ENCODE results near the gene CCSER1.
"Not testable (repeated sequence)": the region's sequence is repeated elsewhere in the genome, so short reads cannot be mapped to it uniquely, and the experiment has no call there.

Gene CCSER1

GRCh38 chr4:91170768-91171167, 1043.6 kb downstream of the CCSER1 start:
- no peak for DNase-seq (ENCODE audit: low read depth)

- no peak for DNase-seq (ENCODE audit: low read depth)
These were observed 1044.0 kb downstream of the CCSER1 start for GRCh38 chr4:91171217-91171616.

- DNase-seq (ENCODE audit: low read depth): not testable (repeated sequence)
These were observed 1057.9 kb downstream of the CCSER1 start for GRCh38 chr4:91185061-91185460.

DNA sequence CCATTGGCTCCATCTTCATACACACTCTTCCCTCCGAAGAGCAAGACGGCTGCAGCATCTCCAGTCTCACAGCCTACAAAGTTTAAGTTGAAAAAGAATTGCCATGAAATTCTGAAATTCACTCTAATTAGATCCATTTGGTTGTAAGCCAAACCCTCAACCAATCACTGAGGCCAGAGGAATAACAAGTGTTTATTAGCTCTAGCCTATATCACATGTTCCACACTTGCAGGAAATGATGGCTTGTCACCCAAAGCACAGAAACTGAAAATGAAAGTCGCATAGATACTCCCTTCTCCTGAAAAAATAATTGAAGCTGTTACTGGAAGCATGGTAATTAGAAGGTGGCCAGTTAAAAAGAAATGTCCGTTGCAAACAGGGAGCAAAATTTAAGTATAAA, 1071.8 kb downstream of the CCSER1 start:
- DNase-seq (ENCODE audit: low read depth): no peak

DNA sequence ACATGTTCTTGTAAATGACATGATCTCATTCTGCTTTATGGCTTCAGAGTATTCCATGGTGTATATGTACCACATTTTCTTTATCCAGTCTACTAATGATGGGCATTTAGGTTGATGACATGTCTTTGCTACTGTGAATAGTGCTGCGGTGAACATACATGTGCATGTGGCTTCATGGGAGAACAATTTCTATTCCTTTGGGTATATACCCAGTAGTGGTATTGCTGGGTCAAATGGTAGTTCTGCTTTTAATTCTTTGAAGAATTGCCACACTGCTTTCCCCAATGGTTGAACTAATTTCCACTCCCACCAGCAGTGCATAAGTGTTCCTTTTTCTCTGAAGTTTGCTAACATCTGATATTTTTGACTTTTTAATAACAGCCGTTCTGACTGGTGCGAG, 1080.3 kb downstream of the CCSER1 start:
- DNase-seq (ENCODE audit: low read depth): no peak

- no peak for DNase-seq (ENCODE audit: low read depth)
These were observed 1085.0 kb downstream of the CCSER1 start for GRCh38 chr4:91212211-91212610.

DNA sequence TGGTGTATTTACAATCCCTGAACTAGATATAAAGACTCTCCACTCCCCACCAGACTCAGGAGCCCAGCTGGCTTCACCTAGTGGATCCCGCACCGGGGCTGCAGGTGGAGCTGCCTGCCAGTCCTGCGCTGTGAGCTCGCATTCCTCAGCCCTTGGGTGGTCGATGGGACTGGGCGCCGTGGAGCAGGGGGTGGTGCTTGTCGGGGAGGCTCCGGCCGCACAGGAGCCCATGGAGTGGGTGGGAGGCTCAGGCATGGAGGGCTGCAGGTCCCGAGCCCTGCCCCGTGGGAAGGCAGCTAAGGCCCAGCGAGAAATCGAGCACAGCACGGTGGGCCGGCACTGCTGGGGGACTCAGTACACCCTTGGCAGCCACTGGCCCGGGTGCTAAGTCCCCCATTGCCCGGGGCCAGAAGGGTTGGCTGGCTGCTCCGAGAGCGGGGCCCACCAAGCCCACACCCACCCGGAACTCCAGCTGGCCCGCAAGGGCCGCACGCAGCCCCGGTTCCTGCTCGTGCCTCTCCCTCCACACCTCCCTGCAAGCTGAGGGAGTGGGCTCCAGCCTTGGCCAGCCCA, 1090.7 kb downstream of the CCSER1 start:
- DNase-seq (ENCODE audit: low read depth): not testable (repeated sequence)

DNA sequence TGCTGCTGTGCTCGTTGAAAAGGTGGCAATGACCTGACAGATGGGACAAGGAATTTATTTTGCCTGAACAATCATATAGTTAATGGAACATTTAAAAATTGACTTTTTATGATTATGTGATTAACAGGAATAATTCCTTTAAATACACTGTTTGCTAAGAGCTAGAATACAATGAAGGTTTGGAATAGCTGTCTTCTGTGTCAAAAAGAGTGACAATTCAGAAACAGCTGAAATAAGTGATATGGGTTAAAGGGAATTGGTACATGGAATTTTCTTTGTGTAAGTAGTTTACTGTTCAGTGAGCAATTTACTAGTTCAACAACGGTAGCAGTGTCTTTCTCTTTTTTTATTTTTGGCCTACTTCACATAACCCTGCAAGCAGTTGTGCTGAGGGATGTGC, 1093.1 kb downstream of the CCSER1 start:
- DNase-seq (ENCODE audit: low read depth): no peak

DNA sequence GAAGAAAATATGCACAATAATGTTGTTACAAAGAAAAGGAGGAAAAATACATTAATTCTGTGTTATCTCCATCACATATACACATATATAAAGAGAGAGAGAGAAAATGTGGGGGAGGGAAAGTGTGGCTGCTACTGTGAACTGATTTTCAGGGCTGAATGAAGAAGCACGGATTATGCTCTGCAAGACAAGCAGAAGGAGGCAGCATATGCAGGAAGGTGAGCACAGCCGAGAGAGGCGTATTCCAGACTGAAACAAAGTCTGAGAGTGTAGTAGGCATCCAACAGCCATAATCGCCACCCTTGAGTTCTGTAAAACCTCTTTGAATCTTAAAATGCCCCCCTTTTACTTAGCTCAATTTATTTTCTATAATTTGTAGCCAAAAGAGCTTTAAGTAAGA, 1094.8 kb downstream of the CCSER1 start:
- no peak for DNase-seq (ENCODE audit: low read depth)

DNA sequence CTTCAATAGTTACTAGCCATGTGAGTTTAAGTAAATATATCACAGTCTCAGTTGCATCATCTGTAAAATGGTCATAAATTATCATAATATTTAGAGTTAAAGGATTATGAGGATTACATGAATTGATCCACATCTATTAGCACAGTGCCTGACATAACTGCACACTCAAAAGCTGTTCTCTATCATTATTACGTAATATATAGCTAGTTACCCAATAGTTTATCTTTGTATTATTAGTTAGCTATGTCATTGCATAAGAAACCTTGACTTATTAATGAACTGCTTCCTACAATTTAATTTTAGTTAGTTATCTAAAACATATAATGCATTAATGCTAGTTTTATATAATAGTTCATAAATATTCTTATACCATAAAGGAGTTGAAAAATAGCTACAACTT, 1099.7 kb downstream of the CCSER1 start:
- DNase-seq (ENCODE audit: low read depth): no peak

DNA sequence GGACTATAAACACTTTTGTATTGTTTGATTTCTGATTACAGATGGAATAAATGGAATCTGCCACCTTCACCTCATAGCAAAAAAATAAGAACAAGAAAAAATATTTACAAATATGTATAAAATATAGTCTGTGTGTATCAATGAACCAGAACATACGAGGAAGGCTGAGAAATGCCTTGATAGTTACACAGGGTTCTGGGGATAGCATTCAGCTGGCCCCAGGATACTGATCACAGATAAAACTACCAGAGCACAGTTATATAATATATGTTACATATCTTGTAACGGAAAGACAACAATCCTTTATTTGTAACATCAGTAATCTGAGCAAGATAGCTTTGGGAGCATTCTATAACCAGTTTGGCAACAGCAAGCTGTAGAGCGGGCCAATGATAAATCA, 1101.5 kb downstream of the CCSER1 start:
- no peak for DNase-seq (ENCODE audit: low read depth)

DNA sequence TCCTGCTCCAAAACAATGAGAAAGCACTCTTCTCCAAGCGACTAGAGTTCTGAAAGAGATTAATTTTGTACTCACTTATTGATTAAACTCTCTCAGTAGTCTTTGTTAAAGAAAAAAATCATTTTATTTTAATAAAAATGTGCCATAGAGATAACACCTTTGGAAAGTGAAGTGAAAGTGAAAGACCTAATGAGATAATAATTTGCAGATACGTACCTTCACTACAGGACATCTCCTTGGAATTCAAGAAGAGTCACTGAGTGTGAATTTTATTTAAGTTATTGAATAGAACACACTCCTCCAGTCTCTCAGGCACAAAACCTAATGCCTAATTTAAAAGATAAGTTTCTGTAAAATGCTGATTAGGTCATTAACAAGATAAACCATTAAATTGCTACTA, 1106.0 kb downstream of the CCSER1 start:
- DNase-seq (ENCODE audit: low read depth): no peak

DNA sequence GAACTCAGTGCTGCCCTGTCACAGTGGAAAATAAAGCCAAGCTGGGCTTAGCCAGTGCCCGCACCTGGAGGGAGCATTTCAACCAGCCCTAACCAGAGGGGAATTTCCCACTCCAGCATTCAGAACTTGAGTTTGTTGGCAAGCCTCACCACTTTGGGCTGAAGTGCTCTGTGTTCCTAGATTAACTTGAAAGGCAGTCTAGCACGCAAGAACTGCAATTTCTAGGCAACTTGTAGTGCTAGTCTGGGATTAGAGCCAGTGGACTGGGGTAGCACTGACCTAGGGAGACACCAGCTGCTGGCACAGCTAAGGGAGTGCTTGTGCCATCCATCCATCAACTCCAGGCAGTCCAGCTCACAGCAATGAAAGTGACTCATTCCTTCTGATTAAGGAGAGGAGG, 1115.9 kb downstream of the CCSER1 start:
- no peak for DNase-seq (ENCODE audit: low read depth)

DNA sequence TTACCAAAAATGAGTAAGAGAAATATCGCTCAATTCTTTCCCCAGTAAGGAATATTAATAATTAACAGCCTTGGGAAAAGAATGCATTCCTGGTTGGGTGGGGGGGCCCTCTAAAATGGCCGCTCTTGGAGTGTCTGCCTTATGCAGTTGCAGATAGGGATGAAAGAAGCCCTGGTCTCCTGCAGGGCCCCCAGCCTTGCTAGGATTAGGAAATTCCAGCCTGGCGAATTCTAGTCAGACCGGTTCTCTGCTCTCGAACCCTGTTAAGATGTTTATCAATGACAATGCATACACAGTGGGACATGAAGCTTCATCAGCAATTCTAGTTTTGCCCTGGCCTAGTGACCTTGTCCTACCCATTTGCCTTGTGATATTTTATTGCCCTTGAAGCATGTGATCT, 1128.8 kb downstream of the CCSER1 start:
- no peak for DNase-seq (ENCODE audit: low read depth)

- DNase-seq (ENCODE audit: low read depth): no peak
These were observed 1129.6 kb downstream of the CCSER1 start for GRCh38 chr4:91256751-91257150.

DNA sequence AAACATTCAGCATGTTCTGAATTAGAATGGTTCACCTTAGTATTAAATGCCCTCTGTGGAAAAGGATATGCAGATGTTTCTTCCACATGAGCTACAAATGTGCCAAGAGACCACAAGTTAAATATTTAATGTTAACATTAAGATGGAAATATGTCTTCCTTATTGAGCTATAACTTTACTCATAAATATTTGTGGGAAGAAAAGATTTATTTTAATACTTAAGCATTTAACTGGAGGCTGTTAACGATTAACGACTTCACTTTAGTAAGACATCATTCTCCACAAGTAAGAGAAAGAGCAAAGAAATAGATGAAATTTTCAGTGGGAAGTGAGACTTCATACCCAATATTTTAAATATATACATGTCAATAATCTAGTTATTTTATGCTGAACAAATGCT, 1130.5 kb downstream of the CCSER1 start:
- DNase-seq (ENCODE audit: low read depth): no peak

GRCh38 chr4:91258326-91258725, 1131.1 kb downstream of the CCSER1 start:
- no peak for DNase-seq (ENCODE audit: low read depth)

DNA sequence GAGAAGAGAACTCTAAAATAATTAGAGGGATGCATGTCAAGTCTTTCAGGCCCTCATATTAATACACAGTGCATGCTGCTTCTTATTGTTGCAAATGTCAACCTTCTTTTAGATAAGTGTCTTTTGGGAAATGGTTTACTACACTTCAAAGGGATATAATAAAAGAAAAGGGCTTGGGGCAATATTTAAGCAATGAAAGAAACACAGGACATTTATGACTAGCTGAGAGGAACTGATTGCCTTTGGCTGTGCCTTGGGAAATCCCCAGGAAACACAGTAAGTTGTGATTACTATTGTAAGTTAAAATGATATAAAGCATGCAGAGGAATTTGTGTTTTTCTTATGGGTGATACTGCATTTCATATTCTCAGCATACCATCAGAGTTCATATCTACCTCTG, 1140.3 kb downstream of the CCSER1 start:
- no peak for DNase-seq (ENCODE audit: low read depth)

DNA sequence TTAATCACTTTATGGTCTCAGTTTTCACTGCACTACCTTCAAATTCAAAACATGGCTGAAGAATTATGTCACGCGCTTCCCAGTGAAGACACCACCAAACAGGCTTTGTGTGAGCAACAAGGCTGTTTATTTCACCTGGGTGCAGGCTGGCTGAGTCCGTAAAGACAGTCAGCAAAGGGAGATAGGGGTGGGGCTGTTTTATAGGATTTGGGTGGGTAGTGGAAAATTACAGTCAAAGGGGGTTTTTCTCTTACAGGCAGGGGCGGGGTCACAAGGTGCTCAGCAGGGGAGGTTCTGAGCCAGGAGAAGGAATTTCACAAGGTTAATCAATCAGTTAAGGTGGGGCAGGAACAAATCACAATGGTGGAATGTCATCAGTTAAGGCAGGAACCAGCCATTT, 1141.3 kb downstream of the CCSER1 start:
- DNase-seq (ENCODE audit: low read depth): not testable (repeated sequence)

DNA sequence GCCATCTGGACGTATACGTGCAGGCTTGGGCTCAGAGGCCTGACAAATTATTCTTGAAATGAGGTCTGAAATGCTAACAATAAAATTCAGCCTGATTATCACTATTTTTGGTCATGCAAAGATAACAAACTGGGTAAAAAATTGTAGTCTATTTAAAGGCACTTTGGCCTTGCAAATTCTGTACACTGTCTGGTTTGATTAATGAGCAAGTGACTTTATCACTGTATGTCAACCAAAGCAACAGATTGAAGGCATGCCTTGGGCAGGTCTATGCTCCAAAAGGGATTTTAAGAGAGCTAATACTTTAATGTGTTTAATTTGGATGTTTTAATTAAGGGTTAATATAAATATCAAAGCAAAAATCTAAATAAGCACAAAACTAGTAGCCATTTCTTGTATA, 1141.7 kb downstream of the CCSER1 start:
- DNase-seq (ENCODE audit: low read depth): no peak

GRCh38 chr4:91279899-91280298, 1152.7 kb downstream of the CCSER1 start:
- no peak for DNase-seq (ENCODE audit: low read depth)

DNA sequence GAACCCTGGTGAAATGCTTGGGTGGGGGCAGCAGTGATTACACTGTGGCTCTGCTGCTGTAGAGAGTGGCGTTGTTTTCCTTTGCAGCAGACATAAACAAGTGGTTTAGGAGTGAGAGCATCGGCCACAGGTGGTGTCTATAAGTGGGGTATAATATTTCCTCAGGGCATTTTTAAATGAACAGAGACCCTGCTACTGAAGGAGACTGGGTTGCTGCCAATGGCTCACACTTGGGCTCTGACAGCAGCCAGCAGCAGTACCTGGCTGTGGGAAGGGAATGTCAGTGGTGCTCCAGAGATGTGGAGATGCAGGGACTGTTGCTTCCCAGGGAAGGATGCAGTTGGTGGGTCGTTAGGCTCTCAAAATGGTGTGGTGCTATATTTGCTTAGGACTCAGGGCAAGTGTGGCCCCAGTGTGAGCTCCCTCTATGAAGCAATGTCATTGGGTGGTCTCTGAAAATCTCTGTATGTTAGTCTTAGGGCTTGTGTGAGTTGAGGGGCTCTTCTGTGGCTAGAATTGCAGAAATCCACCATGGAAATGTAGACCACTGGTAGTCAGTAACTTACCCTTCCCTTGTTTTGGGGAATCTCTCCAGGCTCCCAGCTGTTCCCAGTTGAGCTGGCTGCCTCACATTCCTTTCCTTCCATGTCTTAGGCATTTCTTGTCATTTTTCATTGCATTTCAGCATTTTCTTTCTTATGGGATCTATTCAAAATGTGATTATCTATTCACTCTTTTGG, 1153.5 kb downstream of the CCSER1 start:
- no peak for DNase-seq (ENCODE audit: low read depth)

- DNase-seq (ENCODE audit: low read depth): no peak
These were observed 1155.0 kb downstream of the CCSER1 start for GRCh38 chr4:91282217-91282616.

GRCh38 chr4:91283726-91284230, 1156.6 kb downstream of the CCSER1 start:
- no peak for DNase-seq (ENCODE audit: low read depth)
